Mammary epithelial cell (primary cell): ENCODE results near the gene CREG1.

ENCODE experiments used
- CTCF ChIP-seq, 2 donors: IDR thresholded peaks in 1 of 2; conservative IDR thresholded peaks in 1 of 2; 2 replicates each; pipeline ENCODE4 v1.5.1; 2011 to 2012; ENCODE audit warnings: inconsistent platforms in 2 of 2, low read length in 2 of 2, mild to moderate bottlenecking in 2 of 2, control low read depth in 1 of 2, low read depth in 1 of 2; ENCODE audit not compliant: insufficient read depth in 1 of 2; ENCODE audit errors: extremely low read depth in 1 of 2
- EZH2 ChIP-seq: IDR thresholded peaks from 2 replicates; pipeline ENCODE4 v1.6.1; 2012; ENCODE audit warnings: low read length, inconsistent platforms, borderline replicate concordance

- TF ChIP-seq CTCF (conservative IDR thresholded peaks at IDR 0.05 in 1 of 2, IDR thresholded peaks at IDR 0.05 in 1 of 2; ENCODE audit: extremely low read depth in 1 of 2, insufficient read depth in 1 of 2, low read depth in 1 of 2, low read length in 2 of 2) (no peak), EZH2 (no peak)
These were observed 14.9 kb downstream of the CREG1 start for GRCh38 chr1:167538657-167539056.
